Heart right ventricle (tissue), 16 donors: Measurements from ENCODE around the gene SPAG5. TPM values are rescaled to one million over a fixed set of nuclear protein-coding genes. Genes with fewer than 3 reads are reported as not detected.

Experiments used
- ATAC-seq, 8 donors: fragments of 200-7000 bp; cut with Tn5 transposase; one replicate each; pipeline ENCODE4 v1.9.1; 2020; ENCODE audit warnings: mild to moderate bottlenecking in 8 of 8, moderate library complexity in 8 of 8, moderate number of reproducible peaks in 1 of 8
- DNase-seq, 2 donors: peaks; one replicate each; pipeline ENCODE4 v3.0.0-alpha.2; 2020
- H3K27ac ChIP-seq, 10 donors: fragments of 200-600 bp; sonication (generic) in 2 of 10; one replicate each; pipeline versions ENCODE4 v1.5.0 to v1.8.0; 2020 to 2022; ENCODE audit warnings: mild to moderate bottlenecking in 3 of 10
- H3K27me3 ChIP-seq, 7 donors: fragments of 200-600 bp; one replicate each; pipeline ENCODE4 v1.8.0; 2021 to 2022; ENCODE audit warnings: mild to moderate bottlenecking in 2 of 7
- H3K36me3 ChIP-seq, 9 donors: fragments of 200-600 bp; sonication (generic) in 1 of 9; one replicate each; pipeline versions ENCODE4 v1.5.0 to v1.8.0; 2020 to 2022; ENCODE audit warnings: mild to moderate bottlenecking in 2 of 9
- H3K4me1 ChIP-seq, 9 donors: fragments of 200-600 bp; sonication (generic) in 1 of 9; one replicate each; pipeline versions ENCODE4 v1.5.0 to v1.8.0; 2020 to 2022; ENCODE audit warnings: mild to moderate bottlenecking in 4 of 9
- H3K4me3 ChIP-seq, 10 donors: fragments of 200-600 bp; sonication (generic) in 2 of 10; one replicate each; pipeline versions ENCODE4 v1.5.0 to v1.8.0; 2020 to 2022; ENCODE audit warnings: mild to moderate bottlenecking in 7 of 10, moderate library complexity in 2 of 10
- H3K9me3 ChIP-seq, 11 donors: fragments of 200-600 bp in 10 of 11; sonication (generic) in 2 of 11; one replicate each; pipeline versions ENCODE4 v1.5.0 to v1.8.0; 2013 to 2022; ENCODE audit warnings: mild to moderate bottlenecking in 2 of 11, control low read depth in 1 of 11, moderate library complexity in 1 of 11
- CTCF ChIP-seq, 9 donors: fragments of 200-600 bp; sonication (generic) in 2 of 9; IDR thresholded peaks; one replicate each; pipeline versions ENCODE4 v1.5.0 to v1.8.0; 2021 to 2022; ENCODE audit warnings: antibody characterized with exemption in 9 of 9, mild to moderate bottlenecking in 5 of 9, moderate library complexity in 1 of 9
- WGBS, 2 donors: extraction: QIAGEN DNeasy Blood & Tissue Kit; methylation state at CpG; one replicate each; pipeline ENCODE4 v1.1.7; 2013; ENCODE audit warnings: inconsistent platforms in 1 of 2; 5-methylcytosine and 5-hydroxymethylcytosine counted together
- intact Hi-C, 10 donors: fragments of 100-400 bp; cut with DNase I; formaldehyde crosslinking; loops; one replicate each; pipeline versions ENCODE4 v1.11.1 to v1.14.2; 2022
- polyA plus RNA-seq, 2 donors: library from polyadenylated mRNA; stranded (reverse); fragments of 200-250 nt; gene quantifications; one replicate each; pipeline ENCODE4 v1.2.3, GENCODE V29; 2013
- total RNA-seq, 10 donors: library from RNA; stranded (reverse); fragmentation: NEBNext Ultra II Directional in 3 of 10; extraction: Animal tissue kit (Norgen Biotek cat#: 25700) in 3 of 10; gene quantifications; one replicate each; pipeline versions ENCODE4 v1.2.1 to v1.2.4, GENCODE V29; 2021 to 2023
- donor health status: Arrhythmogenic right ventricular cardiomyopathy.
- donor health status: ischemic (EF 13 %, LVEDD 7.1; RV severe dilation, severe dysfunction).
- donor health status: healthy with polysubstance abuse.
- donor health status: DM: no; HTN: yes; CAD: no.
- donor health status: DM: no; HTN: no; CAD: no.
- donor health status: ischemic (EF 25% LVEDD 6.9; RV normal size, moderate dysfunction).
- donor health status: ischemic (EF 25% LVEDD 5.7; RV mildly dilated, moderate dysfunction).
- donor health status: healthy.
- donor health status: DM: yes; HTN: yes; CAD: no.
- donor health status: Ischemic cardiomyopathy.
- donor health status: ischemic (EF 35%, LVEDD 5.7; RV mildly dilated, moderate dysfunction).
- donor health status: nonischemic (EF 11% LVEDD 7.7; RV severe dilation, severe dysfunction).
- donor health status: DM: yes; HTN: yes; CAD: no.
- donor health status: PGD.
- donor health status: ischemic (EF 29% LVEDD 5.4; RV normal size, mild dysfunction).
- donor health status: nonischemic (EF 23%, LVEDD 6.1; RV moderate dilation, normal function).

Gene SPAG5
- total and polyA plus RNA-seq, 12 donors: 0.55 to 6.5 (median 1.2) TPM

GRCh38 chr17:28530250-28530649 lies 68.6 kb downstream of the SPAG5 start:
- 76 to 83% methylated on average over 4 of the region's 4 CpGs for WGBS, 2 donors
- Histone ChIP-seq H3K36me3 (no peaks in the 10 kb centered on the region), H3K4me1 (no peaks in the 10 kb centered on the region), H3K4me3 (no peak overlapping the region), H3K27ac (no peak overlapping the region), H3K9me3 (no peaks in the 10 kb centered on the region), H3K27me3 (peaks cover 0 to 12% (median 4%) of the 10 kb centered on the region in 7 donors)
- DNase-seq: no peak
- no peak for ATAC-seq
- TF ChIP-seq CTCF (IDR thresholded peaks at IDR 0.05): no peak
- intact Hi-C loops: no loop called here

- Histone ChIP-seq H3K4me1 (no peaks in the 10 kb centered on the region), H3K27me3 (peaks cover 0 to 12% (median 4%) of the 10 kb centered on the region in 7 donors), H3K27ac (no peak overlapping the region), H3K36me3 (no peaks in the 10 kb centered on the region), H3K9me3 (no peaks in the 10 kb centered on the region), H3K4me3 (no peak overlapping the region)
- intact Hi-C loops: no loop called here
- whole genome bisulfite sequencing, 2 donors: 83 to 88% methylated on average over 3 of the region's 3 CpGs
- DNase-seq (no peak), ATAC-seq (no peak)
- TF ChIP-seq CTCF (IDR thresholded peaks at IDR 0.05): no peak
Observed at GRCh38 chr17:28529013-28529400, 69.8 kb downstream of the SPAG5 start.

- Histone ChIP-seq H3K4me3 (no peak overlapping the region), H3K9me3 (no peaks in the 10 kb centered on the region), H3K36me3 (no peaks in the 10 kb centered on the region), H3K4me1 (no peaks in the 10 kb centered on the region), H3K27ac (no peak overlapping the region), H3K27me3 (peaks cover 0 to 12% (median 4%) of the 10 kb centered on the region in 7 donors)
- DNase-seq: no peak
- ATAC-seq: no peak
- 77 to 80% methylated on average over 9 of the region's 9 CpGs for WGBS, 2 donors
- TF ChIP-seq CTCF (IDR thresholded peaks at IDR 0.05): no peak
- intact Hi-C loops: no loop called here
Observed at GRCh38 chr17:28528327-28529012, 70.4 kb downstream of the SPAG5 start.

- H3K36me3 ChIP-seq: no peaks in the 10 kb centered on the region
- intact Hi-C loops: no loop called here
- H3K4me1 ChIP-seq: no peaks in the 10 kb centered on the region
- H3K27ac ChIP-seq: no peak overlapping the region
- H3K4me3 ChIP-seq: no peak overlapping the region
- no peak for TF ChIP-seq CTCF (IDR thresholded peaks at IDR 0.05)
- 96 to 100% methylated on average over 2 of the region's 2 CpGs for WGBS, 2 donors
- DNase-seq: no peak
- no peak for ATAC-seq
- H3K9me3 ChIP-seq: no peaks in the 10 kb centered on the region
- peaks cover 0 to 12% (median 4%) of the 10 kb centered on the region in 7 donors for H3K27me3 ChIP-seq
Observed at GRCh38 chr17:28527859-28528258, 71.0 kb downstream of the SPAG5 start.

Other genes starting within 250 kb of the SPAG5 start
- 100 to 1,000 TPM; 144 to 176 (median 160) TPM for gene POLDIP2, start 241.5 kb downstream of the SPAG5 start, total RNA-seq
- 100 to 1,000 TPM in 1 of 2 donors, 10 to 100 TPM in 1; 66.4 to 149 TPM for gene POLDIP2, start 241.5 kb downstream of the SPAG5 start, polyA plus RNA-seq
- not detected for gene SEBOX, start 233.8 kb downstream of the SPAG5 start, total RNA-seq
- not detected for gene SEBOX, start 233.8 kb downstream of the SPAG5 start, polyA plus RNA-seq
- 100 to 1,000 TPM in 1 of 10 donors, 10 to 100 TPM in 9; 44.8 to 121 (median 67.0) TPM for gene VTN, start 228.7 kb downstream of the SPAG5 start, total RNA-seq
- 10 to 100 TPM; 26.3 to 27.8 TPM for gene VTN, start 228.7 kb downstream of the SPAG5 start, polyA plus RNA-seq
- gene SARM1, start 227.3 kb downstream of the SPAG5 start, total RNA-seq: 10 to 100 TPM in 1 of 10 donors, 1 to 10 TPM in 9; 5.2 to 10.5 (median 8.4) TPM
- gene SARM1, start 227.3 kb downstream of the SPAG5 start, polyA plus RNA-seq: 1 to 10 TPM; 4.4 to 4.8 TPM
- gene SLC46A1, start 192.8 kb downstream of the SPAG5 start, total RNA-seq: 10 to 100 TPM in 1 of 10 donors, 1 to 10 TPM in 9; 3.6 to 10.2 (median 4.9) TPM
- 1 to 10 TPM; 1.4 to 2.8 TPM for gene SLC46A1, start 192.8 kb downstream of the SPAG5 start, polyA plus RNA-seq
- not detected for gene SLC13A2, start 125.4 kb downstream of the SPAG5 start, total RNA-seq
- gene SLC13A2, start 125.4 kb downstream of the SPAG5 start, polyA plus RNA-seq: not detected
- gene FOXN1, start 92.7 kb downstream of the SPAG5 start, total RNA-seq: not detected
- not detected for gene FOXN1, start 92.7 kb downstream of the SPAG5 start, polyA plus RNA-seq
- 10 to 100 TPM; 10.6 to 23.4 (median 21.0) TPM for gene UNC119, start 46.4 kb downstream of the SPAG5 start, total RNA-seq
- gene UNC119, start 46.4 kb downstream of the SPAG5 start, polyA plus RNA-seq: 10 to 100 TPM; 18.0 to 23.8 TPM
- 10 to 100 TPM; 44.6 to 69.3 (median 49.6) TPM for gene PIGS, start 27.5 kb downstream of the SPAG5 start, total RNA-seq
- gene PIGS, start 27.5 kb downstream of the SPAG5 start, polyA plus RNA-seq: 10 to 100 TPM in 1 of 2 donors, 1 to 10 TPM in 1; 9.0 to 44.9 TPM
- 100 to 1,000 TPM; 196 to 416 (median 291) TPM for gene ALDOC, start 22.1 kb downstream of the SPAG5 start, total RNA-seq
- 100 to 1,000 TPM; 122 to 156 TPM for gene ALDOC, start 22.1 kb downstream of the SPAG5 start, polyA plus RNA-seq
- gene RSKR, start 15.2 kb upstream of the SPAG5 start, total RNA-seq: 1 to 10 TPM; 2.1 to 6.4 (median 4.1) TPM
- gene RSKR, start 15.2 kb upstream of the SPAG5 start, polyA plus RNA-seq: 1 to 10 TPM; 3.0 to 8.7 TPM
- gene BLTP2, start 46.1 kb upstream of the SPAG5 start, total RNA-seq: 100 to 1,000 TPM in 1 of 10 donors, 10 to 100 TPM in 9; 61.6 to 110 (median 69.0) TPM
- 10 to 100 TPM; 15.6 to 20.4 TPM for gene BLTP2, start 46.1 kb upstream of the SPAG5 start, polyA plus RNA-seq
- gene SDF2, start 62.9 kb upstream of the SPAG5 start, total RNA-seq: 10 to 100 TPM; 26.6 to 38.8 (median 29.9) TPM
- gene SDF2, start 62.9 kb upstream of the SPAG5 start, polyA plus RNA-seq: 10 to 100 TPM; 16.8 to 54.7 TPM
- 10 to 100 TPM; 44.1 to 54.1 (median 50.5) TPM for gene SUPT6H, start 63.2 kb upstream of the SPAG5 start, total RNA-seq
- 10 to 100 TPM; 19.3 to 34.2 TPM for gene SUPT6H, start 63.2 kb upstream of the SPAG5 start, polyA plus RNA-seq
- 1 to 10 TPM in 9 of 10 donors, under 1 TPM in 1; 0.76 to 2.1 (median 1.3) TPM for gene PROCA1, start 112.9 kb upstream of the SPAG5 start, total RNA-seq
- gene PROCA1, start 112.9 kb upstream of the SPAG5 start, polyA plus RNA-seq: 1 to 10 TPM in 1 of 2 donors, under 1 TPM in 1; 0.74 to 4.9 TPM
- gene RAB34, start 118.8 kb upstream of the SPAG5 start, total RNA-seq: 10 to 100 TPM in 7 of 10 donors, 1 to 10 TPM in 3; 7.0 to 25.0 (median 10.4) TPM
- gene RAB34, start 118.8 kb upstream of the SPAG5 start, polyA plus RNA-seq: 10 to 100 TPM; 25.2 to 37.3 TPM
- gene RPL23A, start 121.0 kb upstream of the SPAG5 start, total RNA-seq: 100 to 1,000 TPM; 807 to 986 (median 861) TPM
- gene RPL23A, start 121.0 kb upstream of the SPAG5 start, polyA plus RNA-seq: 1,000 to 10,000 TPM in 1 of 2 donors, 100 to 1,000 TPM in 1; 300 to 1,566 TPM
- gene TLCD1, start 127.2 kb upstream of the SPAG5 start, total RNA-seq: 1 to 10 TPM in 4 of 10 donors, under 1 TPM in 6; 0.36 to 1.8 (median 0.89) TPM
- gene TLCD1, start 127.2 kb upstream of the SPAG5 start, polyA plus RNA-seq: 1 to 10 TPM; 3.4 to 9.3 TPM
- gene NEK8, start 129.8 kb upstream of the SPAG5 start, total RNA-seq: 1 to 10 TPM in 4 of 10 donors, under 1 TPM in 6; 0.38 to 2.8 (median 0.82) TPM
- 1 to 10 TPM; 1.1 to 1.8 TPM for gene NEK8, start 129.8 kb upstream of the SPAG5 start, polyA plus RNA-seq
- gene TRAF4, start 145.0 kb upstream of the SPAG5 start, total RNA-seq: 1 to 10 TPM; 1.3 to 6.4 (median 3.8) TPM
- 1 to 10 TPM; 2.8 to 3.8 TPM for gene TRAF4, start 145.0 kb upstream of the SPAG5 start, polyA plus RNA-seq
- gene FAM222B, start 243.8 kb upstream of the SPAG5 start, total RNA-seq: 10 to 100 TPM; 13.2 to 19.4 (median 16.0) TPM
- gene FAM222B, start 243.8 kb upstream of the SPAG5 start, polyA plus RNA-seq: 10 to 100 TPM in 1 of 2 donors, 1 to 10 TPM in 1; 8.7 to 13.2 TPM